Activated T-helper 17 cell treated with anti-CD3 and anti-CD28 coated beads, Interleukin-2, amount 50 U/mL, for 72 hours (primary cell): ENCODE measurements around the gene ABCA6. TPM values are rescaled to one million over a fixed set of nuclear protein-coding genes. Genes with fewer than 3 reads are reported as not detected.

Experiments
- total RNA-seq, 2 donors: library from RNA; stranded (reverse); gene quantifications; one replicate each; pipeline ENCODE4 v1.2.3, GENCODE V29; 2022

Gene ABCA6
- total RNA-seq, 2 donors from 2014 or later, result 0.24 to 0.90 TPM

Other genes starting within 250 kb of the ABCA6 start
- not detected for gene ABCA8, start 186.5 kb downstream of the ABCA6 start, total RNA-seq
- gene ABCA9, start 81.0 kb downstream of the ABCA6 start, total RNA-seq, result under 1 TPM in 1 of 2 donors, not detected in 1; 0.58 TPM
- gene ABCA10, start 86.9 kb upstream of the ABCA6 start, total RNA-seq, result 1 to 10 TPM; 1.1 to 5.1 TPM
- gene ABCA5, start 185.2 kb upstream of the ABCA6 start, total RNA-seq, result 10 to 100 TPM; 17.1 to 77.9 TPM